HG03196 (cell line): Measurements from ENCODE around the gene CENPU.

Experiments
- ATAC-seq: cut with Tn5 transposase; IDR thresholded peaks from one replicate; pipeline ENCODE4 v1.9.1; 2021; ENCODE audit not compliant: unreplicated experiment

CENPU gene

DNA sequence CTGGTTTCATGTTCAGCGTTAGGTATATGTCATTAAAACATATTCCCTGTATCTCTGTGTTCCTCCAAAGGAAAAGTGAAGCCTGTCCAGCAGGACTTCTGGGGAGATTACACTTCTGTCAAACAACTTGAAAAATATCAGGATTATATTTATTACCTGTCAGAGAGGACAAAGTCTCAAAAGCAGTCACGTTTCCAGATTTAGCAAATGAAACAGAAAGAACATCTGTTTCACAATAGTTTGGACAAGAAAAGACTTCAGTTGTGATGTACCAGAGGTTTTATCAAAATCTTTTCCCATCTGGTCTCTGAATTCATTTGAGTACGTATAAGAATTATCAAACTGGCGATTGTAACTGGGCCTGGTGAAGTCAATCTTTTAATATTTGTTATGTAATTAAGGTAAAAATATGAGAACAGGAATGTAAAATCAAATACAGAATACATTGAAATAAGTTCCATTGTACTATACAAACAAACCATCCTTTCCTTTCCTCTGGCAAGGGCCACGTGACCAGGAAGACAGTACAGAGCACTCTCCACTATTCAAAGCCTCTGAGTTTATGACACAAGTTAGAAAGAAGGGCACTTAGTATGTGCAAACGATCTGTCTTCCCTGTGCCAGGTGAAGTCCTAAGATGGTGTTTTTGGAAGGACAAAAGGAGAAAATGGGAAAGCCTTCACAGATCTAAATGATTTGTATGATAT lies 87.8 kb downstream of the CENPU start:
- no peak for ATAC-seq

DNA sequence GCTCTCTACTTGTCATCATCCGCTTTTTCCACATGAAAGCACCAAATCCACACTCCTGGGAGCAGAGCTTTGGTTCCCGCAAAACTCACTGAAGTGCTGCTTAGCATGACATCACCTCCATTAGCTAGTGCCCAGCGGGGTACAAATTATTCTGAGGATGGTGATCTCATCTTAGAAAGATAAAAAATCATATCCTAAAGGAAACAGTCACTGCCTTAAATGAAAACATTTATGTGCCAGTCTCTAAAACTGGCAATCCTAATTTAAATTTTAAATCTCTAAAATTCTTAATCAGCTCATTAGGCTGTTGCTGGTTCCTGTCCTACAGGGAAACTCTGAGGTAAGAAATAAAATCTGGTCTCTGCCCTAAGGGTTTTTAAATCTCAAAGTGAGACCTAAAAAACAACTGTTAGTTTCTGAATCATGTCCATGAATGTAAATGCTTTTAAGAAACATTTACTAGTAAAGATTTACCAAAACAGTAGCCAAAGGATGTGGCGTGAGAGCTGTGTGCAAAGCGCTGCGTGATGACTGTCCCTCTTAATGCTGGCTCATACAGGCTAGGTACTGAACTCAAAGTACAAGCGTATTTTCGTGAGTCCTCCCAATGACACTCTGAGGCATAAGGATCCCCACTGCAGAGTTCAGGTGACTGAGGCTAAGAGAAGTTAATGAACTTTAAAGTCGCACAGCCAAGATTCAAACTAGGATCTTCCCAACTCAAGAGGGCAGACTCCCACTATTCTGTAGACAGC lies 89.2 kb downstream of the CENPU start:
- ATAC-seq: no peak
